Activated CD8-positive, alpha-beta T cell treated with anti-CD3 and anti-CD28 coated beads for 36 hours (primary cell): ENCODE results near the gene COL13A1. TPM values are rescaled to one million over a fixed set of nuclear protein-coding genes. Genes with fewer than 3 reads are reported as not detected.

Source experiments
- ATAC-seq: fragments of 200-7000 bp; cut with Tn5 transposase; one replicate; pipeline ENCODE4 v1.10.0; 2021; ENCODE audit warnings: mild to moderate bottlenecking, moderate library complexity
- CTCF ChIA-PET: fragments of 350-600 bp; sonication (Branson Sonifier 250); formaldehyde crosslinking; loops from one replicate; lab custom pipeline; 2021; ENCODE audit warnings: antibody characterized with exemption; lab: Charles Lee
- POLR2A ChIA-PET: fragments of 350-600 bp; sonication (Branson Sonifier 250); formaldehyde crosslinking; loops from one replicate; lab custom pipeline; 2021; ENCODE audit warnings: antibody characterized with exemption; lab: Charles Lee
- DNase-seq: peaks from one replicate; pipeline ENCODE4 v3.0.0-alpha.2; 2020
- H3K27ac Mint-ChIP-seq: one replicate; pipeline ENCODE4 v1.8.0; 2021; ENCODE audit warnings: mild to moderate bottlenecking, mixed read lengths
- H3K27me3 Mint-ChIP-seq: one replicate; pipeline ENCODE4 v1.8.0; 2021; ENCODE audit warnings: mixed read lengths
- H3K36me3 Mint-ChIP-seq: one replicate; pipeline ENCODE4 v1.8.0; 2021; ENCODE audit warnings: low read depth, mixed read lengths
- H3K4me1 Mint-ChIP-seq: one replicate; pipeline ENCODE4 v1.8.0; 2021; ENCODE audit warnings: low read depth, mixed read lengths
- H3K4me3 Mint-ChIP-seq: one replicate; pipeline ENCODE4 v1.8.0; 2021; ENCODE audit warnings: mild to moderate bottlenecking, moderate library complexity, mixed read lengths
- H3K9me3 Mint-ChIP-seq: one replicate; pipeline ENCODE4 v1.8.0; 2021; ENCODE audit warnings: mixed read lengths
- CTCF ChIP-seq: fragments of 200-600 bp; IDR thresholded peaks from one replicate; pipeline ENCODE4 v1.8.0; 2022; ENCODE audit warnings: antibody characterized with exemption, mild to moderate bottlenecking
- intact Hi-C: fragments of 100-400 bp; cut with micrococcal nuclease; formaldehyde crosslinking; loops from one replicate; pipeline ENCODE4 v1.10.0; 2022
- total RNA-seq, 2 experiments: library from RNA; stranded (reverse); gene quantifications; one replicate each; pipeline ENCODE4 v1.2.3, GENCODE V29; 2021

The COL13A1 gene
- total RNA-seq, 2 experiments from 2014 or later, result not detected

DNA sequence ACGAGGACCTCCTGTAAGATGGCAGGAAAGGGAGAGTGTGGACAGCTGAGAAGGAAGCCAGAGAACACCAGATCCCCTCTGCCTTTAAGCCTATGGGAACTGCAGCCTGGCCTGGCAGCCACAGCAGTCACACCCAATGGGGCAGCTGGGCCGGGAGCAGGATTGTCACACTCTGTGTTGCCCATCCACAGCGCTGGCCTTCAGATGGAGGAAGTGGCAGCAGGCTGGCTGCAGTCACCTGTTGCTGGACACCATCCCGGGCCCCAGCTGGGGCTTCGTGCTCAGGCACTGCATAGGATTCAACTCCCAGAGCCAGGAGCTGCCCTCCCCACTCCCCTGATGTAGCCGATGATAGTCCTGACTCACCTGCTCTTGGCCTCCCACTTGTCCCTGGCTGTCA, 114.4 kb downstream of the COL13A1 start:
- H3K36me3 Mint-ChIP-seq, result no peaks in the 10 kb centered on the region

DNA sequence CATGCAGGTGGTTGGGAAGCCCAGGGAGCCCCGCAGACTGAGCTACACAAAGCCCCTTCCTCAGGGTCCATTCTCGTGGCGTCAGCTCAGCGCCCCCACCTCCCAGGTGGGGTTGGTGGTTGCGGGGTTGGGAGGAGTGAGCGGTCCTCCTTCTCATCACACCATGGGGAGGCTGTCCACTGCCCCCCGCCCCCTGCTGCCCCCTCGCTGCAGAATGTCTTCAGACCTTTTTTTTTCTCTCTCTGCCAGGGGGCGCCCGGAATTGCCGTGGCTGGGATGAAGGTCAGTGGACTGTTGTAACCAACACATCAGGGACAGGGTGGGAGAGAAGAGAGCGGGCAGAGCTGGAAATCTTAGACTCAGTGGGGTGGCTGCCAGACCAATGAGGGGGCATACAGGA, 116.3 kb downstream of the COL13A1 start:
- Mint-ChIP-seq H3K4me1 (no peaks in the 10 kb centered on the region), H3K27ac (no peak overlapping the region), H3K4me3 (no peak overlapping the region), H3K27me3 (peaks cover 1% of the 10 kb centered on the region), H3K36me3 (no peaks in the 10 kb centered on the region), H3K9me3 (no peaks in the 10 kb centered on the region)
- ChIA-PET POLR2A (no interaction called here), CTCF (interaction anchor here (0.9 to 1.0 kb wide), 2 partner anchors 41 to 175 kb away, joined by 3 read pairs; no protein-coding TSS in a partner anchor)
- ATAC-seq, result no peak
- DNase-seq, result no peak
- TF ChIP-seq CTCF, result no peak
- intact Hi-C loops, result loop anchor here (10.0 kb wide), 1 partner anchor 133 kb away; no protein-coding TSS in a partner anchor

More for the DNA sequence above, 114.4 kb downstream of the COL13A1 start:
- H3K4me3 Mint-ChIP-seq, result no peak overlapping the region
- CTCF ChIA-PET, result interaction anchor here (1.0 to 4.9 kb wide), 8 partner anchors 10 to 271 kb away, joined by 3 to 40 read pairs (median 9); no protein-coding TSS in a partner anchor
- POLR2A ChIA-PET, result no interaction called here
- intact Hi-C loops, result loop anchor here (10.0 kb wide), 1 partner anchor 131 kb away; no protein-coding TSS in a partner anchor
- no peak overlapping the region for H3K27ac Mint-ChIP-seq
- TF ChIP-seq CTCF, result no peak
- H3K9me3 Mint-ChIP-seq, result no peaks in the 10 kb centered on the region
- no peak for DNase-seq
- H3K4me1 Mint-ChIP-seq, result no peaks in the 10 kb centered on the region
- peaks cover 1% of the 10 kb centered on the region for H3K27me3 Mint-ChIP-seq
- ATAC-seq, result no peak

- no peaks in the 10 kb centered on the region for H3K36me3 Mint-ChIP-seq
- no peak for ATAC-seq
- intact Hi-C loops, result loop anchor here (10.0 kb wide), 1 partner anchor 134 kb away; no protein-coding TSS in a partner anchor
- no peak overlapping the region for H3K4me3 Mint-ChIP-seq
- H3K27ac Mint-ChIP-seq, result no peak overlapping the region
- DNase-seq, result no peak
- ChIA-PET POLR2A (no interaction called here), CTCF (no interaction called here)
- H3K4me1 Mint-ChIP-seq, result no peaks in the 10 kb centered on the region
- H3K9me3 Mint-ChIP-seq, result no peaks in the 10 kb centered on the region
- TF ChIP-seq CTCF, result no peak
- H3K27me3 Mint-ChIP-seq, result no peaks in the 10 kb centered on the region
Observed at GRCh38 chr10:69919250-69919649, 117.5 kb downstream of the COL13A1 start.

DNA sequence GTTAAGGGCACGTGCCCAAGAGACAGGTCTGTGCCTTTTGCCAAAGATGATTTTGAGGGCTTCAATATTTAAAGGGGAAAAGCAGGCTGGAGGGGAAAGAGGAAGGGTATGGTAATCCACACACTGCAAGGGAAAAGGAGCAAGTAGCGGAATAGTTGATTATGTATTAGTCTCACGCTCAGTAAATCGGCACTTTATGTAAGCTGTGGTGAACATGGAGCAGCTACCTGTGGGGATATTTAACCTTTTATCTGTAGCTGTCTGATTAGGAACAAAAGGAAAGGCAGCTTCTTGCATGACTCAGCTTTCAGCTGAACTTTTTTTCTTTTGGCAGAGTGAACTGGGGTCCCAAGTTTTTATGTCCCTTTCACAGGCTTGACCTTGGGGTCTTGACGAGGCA, 123.4 kb downstream of the COL13A1 start:
- ATAC-seq (no peak), DNase-seq (no peak)
- Mint-ChIP-seq H3K36me3 (no peaks in the 10 kb centered on the region), H3K9me3 (no peaks in the 10 kb centered on the region), H3K4me1 (no peaks in the 10 kb centered on the region), H3K27ac (no peak overlapping the region), H3K4me3 (no peak overlapping the region), H3K27me3 (peaks cover 1% of the 10 kb centered on the region)
- TF ChIP-seq CTCF, result no peak
- CTCF ChIA-PET, result interaction anchor here (1.1 to 3.0 kb wide), 2 partner anchors 11 to 34 kb away, joined by 3 to 13 read pairs; no protein-coding TSS in a partner anchor
- POLR2A ChIA-PET, result no interaction called here
- intact Hi-C loops, result no loop called here

DNA sequence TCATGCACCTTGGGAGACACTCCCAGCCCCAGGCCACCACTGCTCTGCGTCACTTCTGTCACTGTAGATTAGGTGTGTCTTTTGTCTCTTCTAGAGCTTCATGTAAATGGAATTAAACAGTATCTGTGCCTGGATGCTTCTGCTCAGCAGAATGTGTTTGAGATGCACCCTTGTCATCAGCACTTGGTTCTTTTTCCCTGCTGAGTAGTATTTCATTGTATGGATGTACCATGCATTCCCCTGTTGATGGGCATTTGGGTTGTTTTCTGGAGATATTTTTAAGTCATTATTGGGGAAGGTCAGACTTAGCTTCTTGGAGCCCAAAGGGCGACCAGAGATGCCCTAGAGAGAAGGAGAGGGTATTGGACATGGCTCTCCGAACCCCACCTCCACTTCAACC, 126.6 kb downstream of the COL13A1 start:
- H3K27me3 Mint-ChIP-seq, result peaks cover 1% of the 10 kb centered on the region
- DNase-seq (no peak), ATAC-seq (no peak)
- no peak overlapping the region for H3K27ac Mint-ChIP-seq
- no peak for TF ChIP-seq CTCF
- intact Hi-C loops, result no loop called here
- H3K9me3 Mint-ChIP-seq, result no peaks in the 10 kb centered on the region
- no peaks in the 10 kb centered on the region for H3K36me3 Mint-ChIP-seq
- ChIA-PET POLR2A (no interaction called here), CTCF (interaction anchor here (2.2 to 2.5 kb wide), 2 partner anchors 13 to 30 kb away, joined by 10 to 12 read pairs; no protein-coding TSS in a partner anchor)
- no peak overlapping the region for H3K4me3 Mint-ChIP-seq
- H3K4me1 Mint-ChIP-seq, result no peaks in the 10 kb centered on the region
